ENCODE data around the gene CAMK4. TPM values are rescaled to one million over a fixed set of nuclear protein-coding genes. Genes with fewer than 3 reads are reported as not detected.

The CAMK4 gene
- total RNA-seq, 1 experiment from 2014 or later, result 10.6 TPM

DNA sequence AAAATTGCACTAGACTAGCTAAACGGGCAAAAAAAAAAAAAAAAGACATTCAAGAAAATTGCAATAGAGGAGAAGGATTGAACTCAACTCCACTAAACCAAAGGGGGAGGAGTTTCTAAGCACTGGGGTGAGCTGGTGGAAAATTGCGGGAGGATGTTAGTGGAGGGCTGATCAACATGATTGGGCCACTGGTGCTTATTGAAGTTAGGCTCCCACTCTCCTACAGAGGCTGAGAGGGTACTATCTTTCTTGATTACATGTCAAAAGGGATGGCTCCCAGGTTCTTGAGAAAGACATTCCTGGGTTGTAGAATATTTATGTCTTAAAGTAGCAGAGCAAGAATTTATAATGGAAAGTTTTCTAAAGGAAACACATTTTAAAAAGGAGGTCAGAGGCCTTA, 38.0 kb downstream of the CAMK4 start (continued):
- TF ChIP-seq ZNF281 (CRISPR knock-in tag; IDR thresholded peaks at IDR 0.05) (no peak), SOX15 (CRISPR knock-in tag; IDR thresholded peaks at IDR 0.05) (no peak), ZNF219 (CRISPR knock-in tag; IDR thresholded peaks at IDR 0.05; ENCODE audit: borderline replicate concordance) (no peak), SMAD4 (CRISPR knock-in tag; IDR thresholded peaks at IDR 0.05) (no peak), ZNF138 (CRISPR knock-in tag; conservative IDR thresholded peaks at IDR 0.05) (no peak), ERG (CRISPR knock-in tag; IDR thresholded peaks at IDR 0.05) (no peak), GTF2I (CRISPR knock-in tag; conservative IDR thresholded peaks at IDR 0.05) (no peak), NFYB (CRISPR knock-in tag; conservative IDR thresholded peaks at IDR 0.05; ENCODE audit: low read depth) (no peak)
- TF ChIP-seq, protein P1, sequence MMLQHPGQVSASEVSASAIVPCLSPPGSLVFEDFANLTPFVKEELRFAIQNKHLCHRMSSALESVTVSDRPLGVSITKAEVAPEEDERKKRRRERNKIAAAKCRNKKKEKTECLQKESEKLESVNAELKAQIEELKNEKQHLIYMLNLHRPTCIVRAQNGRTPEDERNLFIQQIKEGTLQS (CRISPR knock-in tag; conservative IDR thresholded peaks at IDR 0.05), result no peak

DNA sequence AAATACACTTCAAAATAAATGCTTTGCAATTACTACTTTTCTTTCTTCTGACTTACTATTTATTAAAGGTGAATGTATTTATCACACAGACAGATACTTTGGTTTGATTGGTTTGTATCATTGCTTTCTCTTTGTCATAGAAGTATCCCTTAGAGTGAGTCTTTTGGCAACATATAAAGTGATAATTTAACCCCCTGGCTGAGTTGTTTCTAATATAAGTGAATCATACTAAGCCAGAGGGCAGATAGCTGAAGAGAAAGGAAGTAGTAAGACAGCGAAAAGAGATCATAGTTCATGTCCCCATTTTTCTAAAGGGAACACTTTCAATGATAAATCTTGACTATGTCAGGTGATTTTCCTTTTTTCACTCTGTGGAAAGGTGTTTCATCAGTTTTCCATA, 38.6 kb downstream of the CAMK4 start:
- peaks cover 2% of the 10 kb centered on the region for H3K9me3 Mint-ChIP-seq
- ATAC-seq (no peak), DNase-seq (ENCODE audit: low spot score) (no peak)
- H3K4me1 Mint-ChIP-seq, result no peaks in the 10 kb centered on the region
- H3K27ac Mint-ChIP-seq, result no peak overlapping the region
- no peaks in the 10 kb centered on the region for H3K36me3 Mint-ChIP-seq
- no peak overlapping the region for H3K4me3 Mint-ChIP-seq
- ChIA-PET CTCF (interaction anchor here (0.7 kb wide), 1 partner anchor 16 kb away, joined by 3 read pairs; no protein-coding TSS in a partner anchor), POLR2A (no interaction called here)
- TF ChIP-seq FOXJ3 (CRISPR knock-in tag; IDR thresholded peaks at IDR 0.05; ENCODE audit: borderline replicate concordance) (no peak), NFATC4 (CRISPR knock-in tag; IDR thresholded peaks at IDR 0.05) (no peak), TEAD1 (CRISPR knock-in tag; IDR thresholded peaks at IDR 0.05) (no peak), CREB1 (CRISPR knock-in tag; IDR thresholded peaks at IDR 0.05) (no peak), ZBTB21 (CRISPR knock-in tag; IDR thresholded peaks at IDR 0.05; ENCODE audit: borderline replicate concordance) (no peak), ZNF396 (CRISPR knock-in tag; IDR thresholded peaks at IDR 0.05; ENCODE audit: borderline replicate concordance) (no peak), ZNF671 (CRISPR knock-in tag; IDR thresholded peaks at IDR 0.05) (no peak), ZNF121 (CRISPR knock-in tag; IDR thresholded peaks at IDR 0.05) (no peak), TP53 (CRISPR knock-in tag; IDR thresholded peaks at IDR 0.05) (no peak)
- TF ChIP-seq, protein P2, sequence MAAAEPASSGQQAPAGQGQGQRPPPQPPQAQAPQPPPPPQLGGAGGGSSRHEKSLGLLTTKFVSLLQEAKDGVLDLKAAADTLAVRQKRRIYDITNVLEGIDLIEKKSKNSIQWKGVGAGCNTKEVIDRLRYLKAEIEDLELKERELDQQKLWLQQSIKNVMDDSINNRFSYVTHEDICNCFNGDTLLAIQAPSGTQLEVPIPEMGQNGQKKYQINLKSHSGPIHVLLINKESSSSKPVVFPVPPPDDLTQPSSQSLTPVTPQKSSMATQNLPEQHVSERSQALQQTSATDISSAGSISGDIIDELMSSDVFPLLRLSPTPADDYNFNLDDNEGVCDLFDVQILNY (CRISPR knock-in tag; IDR thresholded peaks at IDR 0.05), result no peak
- TF ChIP-seq, protein P3, sequence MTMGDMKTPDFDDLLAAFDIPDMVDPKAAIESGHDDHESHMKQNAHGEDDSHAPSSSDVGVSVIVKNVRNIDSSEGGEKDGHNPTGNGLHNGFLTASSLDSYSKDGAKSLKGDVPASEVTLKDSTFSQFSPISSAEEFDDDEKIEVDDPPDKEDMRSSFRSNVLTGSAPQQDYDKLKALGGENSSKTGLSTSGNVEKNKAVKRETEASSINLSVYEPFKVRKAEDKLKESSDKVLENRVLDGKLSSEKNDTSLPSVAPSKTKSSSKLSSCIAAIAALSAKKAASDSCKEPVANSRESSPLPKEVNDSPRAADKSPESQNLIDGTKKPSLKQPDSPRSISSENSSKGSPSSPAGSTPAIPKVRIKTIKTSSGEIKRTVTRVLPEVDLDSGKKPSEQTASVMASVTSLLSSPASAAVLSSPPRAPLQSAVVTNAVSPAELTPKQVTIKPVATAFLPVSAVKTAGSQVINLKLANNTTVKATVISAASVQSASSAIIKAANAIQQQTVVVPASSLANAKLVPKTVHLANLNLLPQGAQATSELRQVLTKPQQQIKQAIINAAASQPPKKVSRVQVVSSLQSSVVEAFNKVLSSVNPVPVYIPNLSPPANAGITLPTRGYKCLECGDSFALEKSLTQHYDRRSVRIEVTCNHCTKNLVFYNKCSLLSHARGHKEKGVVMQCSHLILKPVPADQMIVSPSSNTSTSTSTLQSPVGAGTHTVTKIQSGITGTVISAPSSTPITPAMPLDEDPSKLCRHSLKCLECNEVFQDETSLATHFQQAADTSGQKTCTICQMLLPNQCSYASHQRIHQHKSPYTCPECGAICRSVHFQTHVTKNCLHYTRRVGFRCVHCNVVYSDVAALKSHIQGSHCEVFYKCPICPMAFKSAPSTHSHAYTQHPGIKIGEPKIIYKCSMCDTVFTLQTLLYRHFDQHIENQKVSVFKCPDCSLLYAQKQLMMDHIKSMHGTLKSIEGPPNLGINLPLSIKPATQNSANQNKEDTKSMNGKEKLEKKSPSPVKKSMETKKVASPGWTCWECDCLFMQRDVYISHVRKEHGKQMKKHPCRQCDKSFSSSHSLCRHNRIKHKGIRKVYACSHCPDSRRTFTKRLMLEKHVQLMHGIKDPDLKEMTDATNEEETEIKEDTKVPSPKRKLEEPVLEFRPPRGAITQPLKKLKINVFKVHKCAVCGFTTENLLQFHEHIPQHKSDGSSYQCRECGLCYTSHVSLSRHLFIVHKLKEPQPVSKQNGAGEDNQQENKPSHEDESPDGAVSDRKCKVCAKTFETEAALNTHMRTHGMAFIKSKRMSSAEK (CRISPR knock-in tag; IDR thresholded peaks at IDR 0.05; ENCODE audit: borderline replicate concordance), result no peak
- H3K27me3 Mint-ChIP-seq (ENCODE audit: low read depth), result peaks cover 16% of the 10 kb centered on the region
